ENCODE data around the gene DAO.

Gene DAO

GRCh38 chr12:108921946-108922345 lies 42.1 kb downstream of the DAO start:
- Histone ChIP-seq H3K27me3 (ENCODE audit: insufficient read depth, poor library complexity, severe bottlenecking) (no peaks in the 10 kb centered on the region), H3K4me3 (replicated peaks; ENCODE audit: insufficient read depth, low read length) (no peak overlapping the region), H3K27ac (replicated peaks) (no peak overlapping the region)
- no peak for TF ChIP-seq REST (IDR thresholded peaks at IDR 0.05; ENCODE audit: insufficient replicate concordance, low read depth)
- no peak for TF ChIP-seq POLR2AphosphoS5 (IDR thresholded peaks at IDR 0.05; ENCODE audit: low read depth)
- TF ChIP-seq SPI1 (IDR thresholded peaks at IDR 0.05; ENCODE audit: borderline replicate concordance, low read depth): no peak
- TF ChIP-seq GABPA (IDR thresholded peaks at IDR 0.05; ENCODE audit: low read depth): no peak
- no peak for TF ChIP-seq CTCF (IDR thresholded peaks at IDR 0.05; ENCODE audit: insufficient read depth, low read length)
- DNase-seq (ENCODE audit: low read depth in 1 of 2, low spot score in 1 of 2): no peak

GRCh38 chr12:108922918-108923317 lies 43.0 kb downstream of the DAO start:
- H3K27ac ChIP-seq (replicated peaks): no peak overlapping the region
- no peak for DNase-seq (ENCODE audit: low read depth in 1 of 2, low spot score in 1 of 2)
- no peaks in the 10 kb centered on the region for H3K27me3 ChIP-seq (ENCODE audit: insufficient read depth, poor library complexity, severe bottlenecking)

GRCh38 chr12:108928695-108929094 lies 48.8 kb downstream of the DAO start:
- no peak for DNase-seq (ENCODE audit: low read depth in 1 of 2, low spot score in 1 of 2)
- Histone ChIP-seq H3K4me3 (replicated peaks; ENCODE audit: insufficient read depth, low read length) (no peak overlapping the region), H3K27ac (replicated peaks) (no peak overlapping the region), H3K27me3 (ENCODE audit: insufficient read depth, poor library complexity, severe bottlenecking) (no peaks in the 10 kb centered on the region)
- no peak for TF ChIP-seq REST (IDR thresholded peaks at IDR 0.05; ENCODE audit: insufficient replicate concordance, low read depth)

More at GRCh38 chr12:108922918-108923317, 43.0 kb downstream of the DAO start:
- TF ChIP-seq CTCF (IDR thresholded peaks at IDR 0.05; ENCODE audit: insufficient read depth, low read length) (no peak), POLR2AphosphoS5 (IDR thresholded peaks at IDR 0.05; ENCODE audit: low read depth) (no peak), REST (IDR thresholded peaks at IDR 0.05; ENCODE audit: insufficient replicate concordance, low read depth) (no peak), GABPA (IDR thresholded peaks at IDR 0.05; ENCODE audit: low read depth) (no peak), SPI1 (IDR thresholded peaks at IDR 0.05; ENCODE audit: borderline replicate concordance, low read depth) (no peak)
- no peak overlapping the region for H3K4me3 ChIP-seq (replicated peaks; ENCODE audit: insufficient read depth, low read length)

GRCh38 chr12:108930155-108930554 lies 50.3 kb downstream of the DAO start:
- TF ChIP-seq GABPA (IDR thresholded peaks at IDR 0.05; ENCODE audit: low read depth): no peak
- TF ChIP-seq REST (IDR thresholded peaks at IDR 0.05; ENCODE audit: insufficient replicate concordance, low read depth): no peak
- TF ChIP-seq SPI1 (IDR thresholded peaks at IDR 0.05; ENCODE audit: borderline replicate concordance, low read depth): no peak
- TF ChIP-seq POLR2AphosphoS5 (IDR thresholded peaks at IDR 0.05; ENCODE audit: low read depth): no peak
- no peak for TF ChIP-seq CTCF (IDR thresholded peaks at IDR 0.05; ENCODE audit: insufficient read depth, low read length)
- Histone ChIP-seq H3K4me3 (replicated peaks; ENCODE audit: insufficient read depth, low read length) (no peak overlapping the region), H3K27me3 (ENCODE audit: insufficient read depth, poor library complexity, severe bottlenecking) (no peaks in the 10 kb centered on the region), H3K27ac (replicated peaks) (no peak overlapping the region)
- no peak for DNase-seq (ENCODE audit: low read depth in 1 of 2, low spot score in 1 of 2)

All from HL-60 (cell line).